ENCODE results near the gene NCAPG2. TPM values are rescaled to one million over a fixed set of nuclear protein-coding genes. Genes with fewer than 3 reads are reported as not detected.
A peak's percentile ranks its signal among the peaks of the same experiment; 100 is the strongest.

The NCAPG2 gene
- total RNA-seq, 6 experiments from 2014 or later: 2.7 to 4.8 (median 4.2) TPM

DNA sequence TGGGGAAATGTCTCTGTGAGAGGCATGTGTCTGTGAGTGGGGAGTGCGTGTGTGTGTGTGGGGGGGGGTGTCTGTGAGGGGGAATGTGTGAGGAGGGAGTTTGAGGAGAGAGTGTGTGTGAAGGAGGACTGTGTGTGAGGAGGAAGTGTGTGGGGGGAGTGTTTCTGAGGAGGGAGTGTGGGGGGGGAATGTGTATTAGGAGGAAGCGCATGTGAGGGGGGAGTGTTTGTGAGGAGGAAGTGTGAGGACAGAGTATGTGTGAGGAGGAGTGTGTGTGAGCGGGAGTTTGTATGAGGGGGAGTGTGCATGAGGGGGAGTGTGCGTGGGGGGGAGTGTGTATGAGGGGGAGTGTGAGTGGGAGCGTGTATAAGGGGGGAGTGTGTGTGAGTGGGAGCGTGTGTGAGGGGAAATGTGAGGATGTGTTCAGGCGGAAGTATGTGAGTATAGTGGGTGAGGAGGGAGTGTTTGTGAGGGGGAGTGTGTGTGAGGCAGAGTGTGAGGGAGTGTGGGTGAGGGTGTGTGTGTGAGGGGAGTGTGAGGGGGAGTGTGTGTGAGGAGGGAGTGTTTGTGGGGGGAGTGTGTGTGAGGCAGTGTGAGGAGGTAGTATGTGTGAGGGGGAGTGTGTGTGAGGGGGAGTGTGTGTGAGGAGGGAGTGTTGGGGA lies 95.2 kb downstream of the NCAPG2 start:
- no peak for TF ChIP-seq POLR2A (IDR thresholded peaks at IDR 0.05)
- TF ChIP-seq, protein P1, sequence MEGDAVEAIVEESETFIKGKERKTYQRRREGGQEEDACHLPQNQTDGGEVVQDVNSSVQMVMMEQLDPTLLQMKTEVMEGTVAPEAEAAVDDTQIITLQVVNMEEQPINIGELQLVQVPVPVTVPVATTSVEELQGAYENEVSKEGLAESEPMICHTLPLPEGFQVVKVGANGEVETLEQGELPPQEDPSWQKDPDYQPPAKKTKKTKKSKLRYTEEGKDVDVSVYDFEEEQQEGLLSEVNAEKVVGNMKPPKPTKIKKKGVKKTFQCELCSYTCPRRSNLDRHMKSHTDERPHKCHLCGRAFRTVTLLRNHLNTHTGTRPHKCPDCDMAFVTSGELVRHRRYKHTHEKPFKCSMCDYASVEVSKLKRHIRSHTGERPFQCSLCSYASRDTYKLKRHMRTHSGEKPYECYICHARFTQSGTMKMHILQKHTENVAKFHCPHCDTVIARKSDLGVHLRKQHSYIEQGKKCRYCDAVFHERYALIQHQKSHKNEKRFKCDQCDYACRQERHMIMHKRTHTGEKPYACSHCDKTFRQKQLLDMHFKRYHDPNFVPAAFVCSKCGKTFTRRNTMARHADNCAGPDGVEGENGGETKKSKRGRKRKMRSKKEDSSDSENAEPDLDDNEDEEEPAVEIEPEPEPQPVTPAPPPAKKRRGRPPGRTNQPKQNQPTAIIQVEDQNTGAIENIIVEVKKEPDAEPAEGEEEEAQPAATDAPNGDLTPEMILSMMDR (IDR thresholded peaks at IDR 0.05): no peak
- ATAC-seq (peak in 1 of 4 donors; percentile 15), DNase-seq (no peak)
- H3K4me3 ChIP-seq: no peak overlapping the region
- H3K36me3 ChIP-seq: no peaks in the 10 kb centered on the region
- H3K27ac ChIP-seq: no peak overlapping the region
- H3K27me3 ChIP-seq: no peaks in the 10 kb centered on the region
- intact Hi-C loops (cut with DNase I): no loop called here
- no peaks in the 10 kb centered on the region for H3K9me3 ChIP-seq
- H3K4me1 ChIP-seq: no peaks in the 10 kb centered on the region
- WGBS (ENCODE audit: insufficient coverage, low coverage, low lambda C conversion rate, missing lambda C conversion rate): 78% methylated on average over 7 of the region's 7 CpGs

DNA sequence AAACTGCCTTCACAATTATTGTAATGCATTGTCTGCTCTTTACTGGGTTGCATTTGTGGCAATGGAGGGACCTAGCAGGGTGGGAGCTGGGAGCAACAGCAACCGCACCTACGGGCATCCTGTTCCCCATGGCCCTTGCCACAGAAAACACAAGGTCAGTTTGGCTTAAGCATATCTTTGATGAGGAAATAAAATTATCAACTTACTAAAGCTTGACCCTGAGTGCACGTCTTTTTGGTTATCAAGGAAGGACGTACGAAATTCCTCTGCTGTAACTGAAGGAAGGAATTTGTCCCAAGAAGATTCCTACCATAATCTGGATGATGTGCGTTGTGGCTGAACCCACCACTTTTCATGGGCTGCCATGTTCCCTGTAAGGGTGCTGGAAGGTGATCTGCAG lies 97.0 kb downstream of the NCAPG2 start:
- Histone ChIP-seq H3K27ac (no peak overlapping the region), H3K9me3 (no peaks in the 10 kb centered on the region), H3K4me1 (no peaks in the 10 kb centered on the region), H3K36me3 (no peaks in the 10 kb centered on the region), H3K4me3 (no peak overlapping the region), H3K27me3 (no peaks in the 10 kb centered on the region)
- TF ChIP-seq, protein P1 (IDR thresholded peaks at IDR 0.05): no peak
- no peak for TF ChIP-seq POLR2A (IDR thresholded peaks at IDR 0.05)
- ATAC-seq (peak in 1 of 4 donors; percentile 48), DNase-seq (no peak)
- intact Hi-C loops (cut with DNase I): no loop called here
- 78% methylated on average over 6 of the region's 6 CpGs for WGBS (ENCODE audit: insufficient coverage, low coverage, low lambda C conversion rate, missing lambda C conversion rate)

DNA sequence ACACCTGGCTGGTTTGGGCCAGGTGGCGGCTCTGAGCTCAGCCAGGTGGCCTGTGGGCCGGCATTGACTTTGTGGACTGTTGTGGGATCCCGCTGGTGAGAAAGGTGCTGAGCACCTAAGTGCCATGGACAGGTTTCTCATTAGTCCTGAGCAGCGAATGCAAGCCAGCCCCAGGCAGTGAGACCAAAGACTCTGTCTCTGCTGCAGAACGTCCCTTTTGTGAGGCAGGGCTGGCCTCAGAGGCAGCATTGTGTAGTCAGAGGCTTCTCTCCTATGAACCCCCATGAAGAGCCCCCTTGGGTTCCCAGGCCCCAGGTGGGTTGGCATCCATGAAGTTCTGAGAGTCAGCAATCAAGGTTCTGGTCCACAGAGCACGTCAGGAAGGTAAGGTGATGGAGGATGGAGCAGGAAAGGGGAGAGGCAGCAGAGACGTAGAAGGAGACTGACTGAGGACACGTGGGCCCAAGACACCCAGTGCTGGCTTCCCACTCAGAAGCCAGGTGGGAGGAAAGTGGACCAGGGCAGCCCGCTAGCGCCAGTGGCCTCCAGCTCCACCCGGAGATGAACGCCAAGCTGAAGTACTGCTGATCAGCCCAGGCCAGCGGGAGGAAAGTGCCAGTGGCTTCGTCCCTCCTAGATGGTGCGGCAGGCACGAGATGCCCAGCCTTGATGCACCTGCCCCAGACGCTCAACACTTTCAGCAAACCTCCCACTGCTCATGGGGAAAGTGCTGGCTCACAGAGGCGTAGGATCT lies 97.8 kb downstream of the NCAPG2 start:
- TF ChIP-seq, protein P1 (IDR thresholded peaks at IDR 0.05): no peak
- TF ChIP-seq POLR2A (IDR thresholded peaks at IDR 0.05): no peak
- Histone ChIP-seq H3K9me3 (no peaks in the 10 kb centered on the region), H3K27ac (no peak overlapping the region), H3K36me3 (no peaks in the 10 kb centered on the region), H3K4me1 (no peaks in the 10 kb centered on the region), H3K27me3 (no peaks in the 10 kb centered on the region), H3K4me3 (no peak overlapping the region)
- WGBS (ENCODE audit: insufficient coverage, low coverage, low lambda C conversion rate, missing lambda C conversion rate): 96% methylated on average over 3 of the region's 18 CpGs
- intact Hi-C loops (cut with DNase I): no loop called here
- ATAC-seq (no peak), DNase-seq (no peak)

DNA sequence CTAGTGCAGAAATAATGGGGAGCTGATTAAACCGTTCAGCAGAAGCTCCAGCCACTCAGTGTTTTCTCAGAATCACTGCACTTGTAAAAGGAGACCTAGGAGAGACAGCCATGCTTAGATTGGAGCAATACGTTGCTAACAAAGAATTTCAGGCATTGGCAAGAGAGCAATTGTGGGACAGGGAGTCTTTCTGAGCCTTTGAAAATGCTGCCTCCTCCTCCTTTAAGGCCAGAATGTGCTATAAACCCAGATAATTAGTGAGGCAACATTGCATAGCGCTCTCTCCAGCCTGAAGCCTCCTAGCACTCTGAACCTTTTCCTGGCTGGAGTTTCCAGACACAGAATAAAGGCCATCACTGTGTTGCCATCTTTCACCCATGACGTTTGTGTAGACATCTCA lies 98.5 kb downstream of the NCAPG2 start:
- no peak for DNase-seq
- Histone ChIP-seq H3K27ac (no peak overlapping the region), H3K4me3 (no peak overlapping the region), H3K27me3 (no peaks in the 10 kb centered on the region), H3K9me3 (no peaks in the 10 kb centered on the region), H3K36me3 (no peaks in the 10 kb centered on the region), H3K4me1 (no peaks in the 10 kb centered on the region)
- intact Hi-C loops (cut with DNase I): no loop called here
- no peak for TF ChIP-seq POLR2A (IDR thresholded peaks at IDR 0.05)
- TF ChIP-seq, protein P1 (IDR thresholded peaks at IDR 0.05): no peak
- WGBS (ENCODE audit: insufficient coverage, low coverage, low lambda C conversion rate, missing lambda C conversion rate): 75% methylated on average over 3 of the region's 4 CpGs
- ATAC-seq: no peak
